ENCODE data around the gene ABHD14A.

Gene ABHD14A

DNA sequence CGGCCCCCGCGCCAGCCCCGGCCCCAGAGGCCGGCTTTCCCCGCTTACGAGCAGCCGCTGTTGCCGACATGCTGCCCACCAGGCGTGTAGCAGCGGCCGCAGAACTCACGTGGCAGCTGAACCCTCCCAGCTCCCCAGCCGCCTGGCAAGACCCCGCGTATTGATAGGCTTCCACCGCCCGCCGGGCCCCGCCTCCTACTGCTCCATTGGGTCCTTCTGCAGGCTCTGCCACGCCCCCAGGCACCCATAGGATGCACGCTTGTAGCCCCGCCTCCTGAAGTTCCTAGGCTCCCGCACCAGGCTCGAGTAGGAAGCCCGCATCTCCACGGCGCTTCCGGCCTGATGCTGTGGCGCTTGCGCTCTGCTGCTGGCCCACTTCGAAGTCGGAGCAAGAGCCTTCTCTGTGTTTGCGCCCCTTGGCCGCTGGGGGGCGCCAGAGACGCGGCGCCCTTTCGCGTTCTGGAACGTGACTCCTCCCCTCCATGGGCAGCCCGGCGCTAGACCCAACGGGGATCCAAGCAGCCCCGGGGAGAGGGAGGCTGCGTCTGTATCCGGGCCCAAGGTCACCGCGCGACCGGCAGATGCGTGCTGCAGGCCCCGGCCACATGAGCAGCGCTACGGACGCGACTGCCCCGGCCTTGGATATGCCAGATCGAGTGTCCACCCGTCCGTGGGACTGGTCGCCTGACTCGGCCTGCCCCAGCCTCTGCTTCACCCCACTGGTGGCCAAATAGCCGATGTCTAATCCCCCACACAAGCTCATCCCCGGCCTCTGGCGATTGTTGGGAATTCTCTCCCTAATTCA lies 32.9 kb upstream of the ABHD14A start, which contains the start of the genes PARP3 and RRP9:
Gene PARP3 (plus strand): TSS at position 566 of the 805 bp plus-strand sequence. CDS start 993 bp downstream, outside the sequence.
Gene RRP9 (minus strand): TSS at position 107 of the 805 bp plus-strand sequence. CDS start 37 bp downstream, at position 70.
- DNase-seq, result peak; percentile 98

DNA sequence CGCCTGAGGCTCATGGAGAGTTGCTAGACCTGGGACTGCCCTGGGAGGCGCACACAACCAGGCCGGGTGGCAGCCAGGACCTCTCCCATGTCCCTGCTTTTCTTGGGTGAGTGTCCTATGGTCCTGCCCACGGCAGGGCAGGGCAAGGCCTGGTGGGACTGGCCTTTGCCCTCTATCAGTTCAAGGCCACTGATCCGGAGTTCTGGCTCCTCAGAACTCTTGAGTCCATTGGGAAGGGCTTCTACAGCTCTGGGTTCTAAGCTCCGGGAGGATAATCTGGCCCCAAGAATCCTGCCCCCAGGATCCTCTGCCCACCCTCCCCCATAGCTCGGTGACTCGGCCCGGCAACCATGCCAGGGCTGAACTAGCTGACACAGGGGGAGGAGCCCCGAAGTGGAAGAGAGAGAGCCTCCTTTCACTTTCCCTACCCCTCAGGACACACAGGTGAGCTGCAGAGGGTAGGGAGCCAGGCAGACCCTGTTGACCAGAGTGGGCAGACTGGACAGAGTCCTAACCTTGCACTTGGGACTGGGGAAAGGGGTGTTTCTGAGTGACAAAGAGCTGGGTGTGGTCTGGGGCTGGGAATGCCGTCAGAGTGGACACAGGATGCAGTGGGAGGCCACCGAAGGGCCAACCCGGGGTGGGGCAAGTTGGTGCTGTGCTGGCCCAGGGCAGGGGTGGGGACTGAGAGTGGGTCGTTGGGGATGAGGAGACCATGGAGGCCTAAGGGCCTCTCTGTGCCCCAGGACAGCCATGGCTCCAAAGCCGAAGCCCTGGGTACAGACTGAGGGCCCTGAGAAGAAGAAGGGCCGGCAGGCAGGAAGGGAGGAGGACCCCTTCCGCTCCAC lies 32.0 kb upstream of the ABHD14A start:
- no peak for DNase-seq

DNA sequence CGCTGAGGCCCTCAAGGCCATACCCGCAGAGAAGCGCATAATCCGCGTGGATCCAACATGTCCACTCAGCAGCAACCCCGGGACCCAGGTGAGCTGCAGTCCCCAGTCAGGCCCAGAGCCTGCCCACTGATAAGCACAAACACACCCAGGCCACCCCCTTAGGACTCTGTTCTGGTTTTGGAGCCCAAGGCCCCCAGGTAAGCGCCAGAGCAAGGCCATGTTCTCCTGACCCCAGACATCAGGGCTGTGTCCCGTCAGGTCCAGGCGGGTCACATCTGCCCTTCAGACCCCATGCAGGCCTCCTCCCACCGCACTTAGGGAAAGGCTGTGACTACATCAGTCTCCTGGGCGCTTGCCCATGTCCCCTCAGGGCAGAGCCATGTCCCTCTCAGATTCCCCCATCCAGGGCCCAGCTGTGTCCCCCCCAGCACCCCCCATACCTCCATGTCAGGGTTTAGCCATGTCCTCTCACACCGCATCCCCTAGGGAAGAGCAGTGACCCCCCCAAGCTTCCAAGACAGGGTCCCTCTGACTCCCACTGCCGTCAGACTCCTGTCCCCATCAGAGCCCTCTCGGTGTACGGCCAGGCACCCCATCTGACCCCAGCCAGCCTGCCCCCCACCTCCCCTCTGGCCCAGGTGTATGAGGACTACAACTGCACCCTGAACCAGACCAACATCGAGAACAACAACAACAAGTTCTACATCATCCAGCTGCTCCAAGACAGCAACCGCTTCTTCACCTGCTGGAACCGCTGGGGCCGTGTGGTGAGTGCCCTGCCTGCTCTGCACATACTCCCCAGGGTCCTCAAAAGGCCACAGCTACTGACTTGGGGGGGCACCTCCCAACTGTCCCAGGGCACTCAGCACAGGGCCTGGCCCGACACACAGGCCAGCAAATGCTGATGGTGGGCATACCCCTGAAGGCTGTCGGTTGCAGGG lies 31.1 kb upstream of the ABHD14A start:
- no peak for DNase-seq

DNA sequence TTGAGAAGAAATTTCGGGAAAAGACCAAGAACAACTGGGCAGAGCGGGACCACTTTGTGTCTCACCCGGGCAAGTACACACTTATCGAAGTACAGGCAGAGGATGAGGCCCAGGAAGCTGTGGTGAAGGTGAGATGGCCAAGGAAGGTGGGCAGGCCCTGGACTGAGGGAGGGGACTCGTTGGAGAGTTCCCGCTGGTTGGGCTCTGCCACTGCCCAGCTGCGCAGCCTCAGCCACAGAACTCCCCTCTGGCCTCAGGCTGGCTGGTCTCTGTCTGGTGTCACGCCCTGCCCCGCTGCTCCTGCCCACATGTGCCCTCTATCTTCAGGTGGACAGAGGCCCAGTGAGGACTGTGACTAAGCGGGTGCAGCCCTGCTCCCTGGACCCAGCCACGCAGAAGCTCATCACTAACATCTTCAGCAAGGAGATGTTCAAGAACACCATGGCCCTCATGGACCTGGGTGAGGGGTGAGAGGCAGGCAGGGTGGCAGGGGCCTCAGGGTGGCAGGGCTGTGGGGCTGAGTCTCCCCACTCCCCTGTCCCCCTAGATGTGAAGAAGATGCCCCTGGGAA lies 30.3 kb upstream of the ABHD14A start:
- DNase-seq, result no peak

DNA sequence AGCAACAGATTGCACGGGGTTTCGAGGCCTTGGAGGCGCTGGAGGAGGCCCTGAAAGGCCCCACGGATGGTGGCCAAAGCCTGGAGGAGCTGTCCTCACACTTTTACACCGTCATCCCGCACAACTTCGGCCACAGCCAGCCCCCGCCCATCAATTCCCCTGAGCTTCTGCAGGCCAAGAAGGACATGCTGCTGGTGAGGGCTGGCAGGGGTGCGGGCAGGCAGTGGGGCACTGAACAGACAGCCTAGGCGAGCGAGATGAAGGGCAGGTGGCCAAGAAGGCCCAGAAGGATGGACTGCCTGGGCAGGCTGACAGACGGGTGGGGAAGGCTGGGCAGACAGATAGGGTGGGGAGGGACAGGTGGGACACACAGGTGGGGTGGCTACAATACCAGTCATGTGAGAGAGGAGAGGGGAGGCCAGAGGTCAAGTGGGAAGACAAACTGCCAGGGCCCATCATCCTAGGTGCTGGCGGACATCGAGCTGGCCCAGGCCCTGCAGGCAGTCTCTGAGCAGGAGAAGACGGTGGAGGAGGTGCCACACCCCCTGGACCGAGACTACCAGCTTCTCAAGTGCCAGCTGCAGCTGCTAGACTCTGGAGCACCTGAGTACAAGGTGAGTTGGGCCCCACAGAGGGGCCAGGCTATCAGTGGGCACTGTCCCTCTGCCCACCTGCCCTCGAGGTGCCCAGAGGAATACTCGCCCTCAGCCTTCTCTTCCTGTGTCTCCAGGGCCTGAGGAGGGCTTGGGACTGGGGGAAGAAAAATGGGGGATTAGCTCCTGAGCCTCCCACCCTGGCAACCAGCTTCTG lies 29.6 kb upstream of the ABHD14A start:
- no peak for DNase-seq

DNA sequence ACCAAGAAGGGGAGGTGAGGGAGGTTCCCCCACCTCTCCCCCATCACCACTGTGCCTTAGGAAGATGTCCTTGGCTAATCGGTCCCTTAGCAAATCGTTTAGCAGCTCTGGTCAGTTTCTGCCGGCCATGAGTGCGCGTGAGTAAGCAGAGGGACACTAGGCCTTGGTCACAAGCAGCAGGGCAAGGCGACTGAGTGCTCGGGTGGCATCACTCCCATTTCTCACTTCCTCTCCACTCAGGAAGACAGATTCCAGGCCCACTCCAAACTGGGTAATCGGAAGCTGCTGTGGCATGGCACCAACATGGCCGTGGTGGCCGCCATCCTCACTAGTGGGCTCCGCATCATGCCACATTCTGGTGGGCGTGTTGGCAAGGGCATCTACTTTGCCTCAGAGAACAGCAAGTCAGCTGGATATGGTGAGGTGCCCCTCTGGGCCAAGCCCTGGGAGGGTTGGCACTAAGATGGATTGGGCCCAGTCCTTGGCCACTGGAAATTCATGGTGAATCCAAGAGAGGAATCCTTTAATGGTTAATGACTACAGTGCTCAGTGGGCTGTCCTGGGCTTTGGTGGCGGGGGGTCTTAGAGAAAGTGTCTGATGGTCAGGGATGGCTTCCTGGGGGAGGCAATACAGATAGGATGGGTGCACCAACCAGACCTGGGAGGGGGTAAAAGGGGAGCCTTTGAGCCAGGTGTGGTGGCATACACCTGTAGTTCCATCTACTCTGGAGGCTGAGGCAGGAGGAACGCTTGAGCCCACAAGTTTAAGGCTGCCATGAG lies 28.7 kb upstream of the ABHD14A start:
- no peak for DNase-seq

DNA sequence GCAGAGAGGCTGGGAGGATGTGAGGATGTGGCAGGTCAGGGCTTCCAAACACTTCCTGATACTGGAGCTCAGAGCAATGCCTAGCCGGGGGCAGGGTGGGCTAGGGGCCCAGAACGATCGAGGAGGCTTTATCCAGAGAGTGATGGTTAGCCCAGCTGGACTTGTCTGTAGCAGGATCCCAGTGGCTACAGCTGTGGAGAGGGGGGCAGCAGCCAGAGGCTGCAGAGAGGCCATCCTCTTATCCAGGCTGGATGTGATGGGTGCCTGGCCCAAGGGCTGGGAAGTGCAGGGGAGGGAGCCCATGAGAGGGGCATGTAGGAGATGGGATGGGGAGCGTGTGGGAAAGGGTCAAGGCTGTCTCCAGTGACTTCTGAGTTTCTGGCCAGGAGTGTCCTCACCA lies 28.1 kb upstream of the ABHD14A start:
- DNase-seq, result no peak

DNA sequence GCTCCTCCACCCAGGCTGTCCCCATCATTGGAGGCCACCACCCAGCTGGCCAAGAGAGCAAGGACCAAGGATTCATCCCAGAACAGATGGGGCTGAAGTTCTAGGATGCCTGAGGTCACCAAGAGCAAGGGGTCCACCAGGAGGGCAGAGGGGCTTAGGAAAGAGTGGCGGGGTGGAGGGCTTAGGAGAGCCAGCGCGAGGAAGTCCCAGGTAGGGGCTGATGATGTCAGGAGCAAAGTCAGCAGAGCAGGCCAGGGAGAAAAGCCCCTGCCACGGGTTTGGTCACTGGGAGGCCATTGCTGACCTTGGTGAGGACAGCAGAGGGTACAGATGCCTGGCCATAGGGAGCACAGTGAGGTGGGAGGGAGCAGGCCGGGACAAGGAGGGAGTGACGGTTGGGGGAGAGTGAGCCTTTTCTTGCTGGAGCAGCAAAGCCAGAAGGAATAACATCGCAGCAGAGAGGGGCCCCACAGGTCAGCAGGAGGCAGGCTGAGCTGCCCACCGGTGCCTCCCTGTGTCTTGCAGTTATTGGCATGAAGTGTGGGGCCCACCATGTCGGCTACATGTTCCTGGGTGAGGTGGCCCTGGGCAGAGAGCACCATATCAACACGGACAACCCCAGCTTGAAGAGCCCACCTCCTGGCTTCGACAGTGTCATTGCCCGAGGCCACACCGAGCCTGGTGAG lies 27.5 kb upstream of the ABHD14A start:
- DNase-seq, result no peak

DNA sequence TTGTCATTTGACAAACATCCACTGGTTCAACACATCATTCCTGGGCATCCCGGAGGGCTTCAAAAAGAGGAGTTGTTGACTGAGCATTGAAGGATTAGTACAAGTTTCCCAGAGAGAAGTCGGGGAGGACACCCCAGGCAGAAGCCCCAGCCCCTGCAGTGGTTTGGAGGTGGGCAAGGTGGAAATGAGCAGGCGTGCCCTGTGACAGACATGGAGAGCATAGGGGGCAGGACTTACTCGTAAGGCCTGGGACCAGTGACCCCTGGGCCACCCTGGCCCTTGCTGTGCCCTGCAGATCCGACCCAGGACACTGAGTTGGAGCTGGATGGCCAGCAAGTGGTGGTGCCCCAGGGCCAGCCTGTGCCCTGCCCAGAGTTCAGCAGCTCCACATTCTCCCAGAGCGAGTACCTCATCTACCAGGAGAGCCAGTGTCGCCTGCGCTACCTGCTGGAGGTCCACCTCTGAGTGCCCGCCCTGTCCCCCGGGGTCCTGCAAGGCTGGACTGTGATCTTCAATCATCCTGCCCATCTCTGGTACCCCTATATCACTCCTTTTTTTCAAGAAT lies 26.8 kb upstream of the ABHD14A start:
- DNase-seq, result no peak

DNA sequence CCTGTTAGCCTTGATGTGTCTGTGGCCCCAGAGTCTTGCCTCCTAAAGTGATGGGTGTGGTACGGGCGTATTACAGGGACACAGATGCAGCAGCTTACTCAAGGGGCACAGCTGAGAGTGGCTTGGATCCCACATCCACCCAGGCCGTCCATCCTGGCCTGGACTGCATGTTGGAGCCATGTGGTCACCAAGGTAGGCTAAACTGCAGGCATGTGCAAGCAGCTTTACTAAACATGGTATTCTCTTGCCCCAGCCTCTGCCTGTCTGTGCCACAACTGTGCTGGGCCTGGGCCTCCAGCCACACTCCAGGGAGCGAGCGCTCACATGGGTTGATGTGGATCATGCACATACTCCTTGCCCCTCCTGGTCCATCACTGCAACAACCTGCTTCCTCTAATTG lies 25.7 kb upstream of the ABHD14A start:
- DNase-seq, result no peak

DNA sequence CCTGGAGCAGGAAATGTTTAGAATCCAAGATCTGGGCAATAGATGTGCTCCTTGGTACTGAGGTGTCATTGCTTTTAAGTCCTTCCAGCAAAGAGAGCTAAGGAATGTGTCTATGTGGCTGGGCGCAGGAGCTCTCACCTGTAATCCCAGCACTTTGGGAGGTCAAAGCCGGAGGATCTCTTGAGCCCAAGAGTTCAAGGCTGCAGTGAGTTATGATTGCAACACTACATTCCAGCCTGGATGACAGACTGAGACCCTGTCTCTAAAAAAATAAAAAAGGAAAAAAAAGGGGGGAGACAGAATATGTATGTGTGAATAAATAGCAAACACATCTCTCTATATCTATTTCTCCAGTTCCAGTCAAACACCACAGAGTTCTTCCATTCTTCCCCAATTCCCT lies 24.0 kb upstream of the ABHD14A start:
- DNase-seq, result no peak

DNA sequence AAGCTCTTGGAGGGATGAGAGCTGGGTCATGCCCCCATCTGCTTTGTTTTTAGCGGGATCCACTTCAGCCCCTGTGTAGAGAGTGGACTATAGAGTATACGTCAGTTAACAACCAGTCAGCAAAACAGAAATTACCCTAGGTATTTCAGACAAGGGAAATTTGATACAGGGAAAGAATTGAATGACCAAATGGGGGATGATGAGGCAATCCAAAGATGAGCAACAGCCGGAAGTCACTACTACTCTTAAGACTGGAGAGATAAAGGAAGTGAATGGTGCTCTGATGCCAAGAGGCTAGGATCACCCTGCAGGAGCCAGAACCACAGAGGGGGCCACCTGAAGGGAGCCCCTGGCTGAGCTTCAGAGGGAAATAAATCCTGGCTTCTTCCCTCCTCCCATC lies 21.4 kb upstream of the ABHD14A start:
- DNase-seq, result no peak

DNA sequence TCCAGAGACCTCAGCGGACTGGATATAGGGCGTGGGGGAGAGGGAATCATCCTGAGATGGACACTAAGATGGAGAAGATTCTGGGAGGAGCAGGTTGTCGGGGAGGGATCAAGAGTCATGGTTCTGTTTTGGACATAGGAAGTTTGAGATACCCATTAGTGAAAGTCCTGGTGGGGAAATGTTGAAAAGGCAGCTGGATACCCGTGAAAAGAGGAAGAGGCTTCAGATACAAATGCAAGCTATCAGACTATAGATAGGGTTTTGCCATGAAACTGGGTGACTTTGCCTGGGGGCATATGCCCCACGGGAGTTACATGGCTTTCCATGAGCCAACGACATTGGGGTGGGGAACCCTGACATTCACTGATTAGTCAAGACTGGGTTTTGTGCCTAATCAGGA lies 20.8 kb upstream of the ABHD14A start:
- no peak for DNase-seq

DNA sequence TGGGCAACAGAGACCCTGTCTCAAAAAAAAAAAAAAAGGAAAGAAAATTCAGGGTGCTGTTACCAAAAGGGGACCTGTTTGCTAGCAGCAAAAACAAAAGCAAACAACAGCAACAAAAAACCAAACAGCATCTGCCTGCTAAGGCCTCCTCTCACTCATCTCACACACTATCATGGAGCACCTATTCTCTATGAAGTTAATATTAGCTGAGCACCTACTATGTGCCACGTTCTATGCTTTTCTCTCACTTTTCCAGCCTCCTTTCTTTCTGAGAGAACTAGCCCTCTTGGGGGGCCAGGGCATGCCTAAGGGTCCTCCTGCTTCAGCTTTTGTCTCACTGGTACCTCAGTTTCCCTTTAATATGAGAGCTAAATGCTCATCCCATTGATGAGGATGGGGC lies 20.2 kb upstream of the ABHD14A start:
- no peak for DNase-seq

DNA sequence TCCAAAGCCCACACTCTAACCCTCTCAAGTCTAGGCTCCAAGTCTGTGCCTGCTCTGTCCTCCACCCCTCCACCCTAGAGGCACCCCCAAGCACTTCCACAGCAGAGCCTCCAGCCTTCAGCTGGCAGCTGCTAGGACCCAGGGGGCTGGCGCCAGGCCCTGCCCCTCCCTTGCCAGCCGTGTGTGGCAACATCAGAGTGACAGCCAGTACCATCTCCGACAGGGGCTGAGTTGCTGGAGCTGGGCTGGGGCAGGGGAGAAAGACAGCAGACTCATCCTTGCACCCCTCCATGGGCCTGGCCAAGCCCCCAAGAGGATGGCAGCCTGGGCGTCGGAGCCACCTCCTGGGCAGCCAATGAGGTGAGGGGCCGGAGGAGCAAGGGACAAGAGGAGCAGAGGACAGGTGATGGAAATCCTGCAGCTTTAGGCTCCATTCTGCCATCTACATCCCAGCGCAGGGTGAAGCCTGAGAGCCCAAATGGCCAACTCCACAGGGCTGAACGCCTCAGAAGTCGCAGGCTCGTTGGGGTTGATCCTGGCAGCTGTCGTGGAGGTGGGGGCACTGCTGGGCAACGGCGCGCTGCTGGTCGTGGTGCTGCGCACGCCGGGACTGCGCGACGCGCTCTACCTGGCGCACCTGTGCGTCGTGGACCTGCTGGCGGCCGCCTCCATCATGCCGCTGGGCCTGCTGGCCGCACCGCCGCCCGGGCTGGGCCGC lies 19.5 kb upstream of the ABHD14A start, which contains the start of gene GPR62:
Gene GPR62 (plus strand): TSS at position 207 of the 718 bp plus-strand sequence. CDS start 272 bp downstream, at position 479.
- DNase-seq, result no peak

DNA sequence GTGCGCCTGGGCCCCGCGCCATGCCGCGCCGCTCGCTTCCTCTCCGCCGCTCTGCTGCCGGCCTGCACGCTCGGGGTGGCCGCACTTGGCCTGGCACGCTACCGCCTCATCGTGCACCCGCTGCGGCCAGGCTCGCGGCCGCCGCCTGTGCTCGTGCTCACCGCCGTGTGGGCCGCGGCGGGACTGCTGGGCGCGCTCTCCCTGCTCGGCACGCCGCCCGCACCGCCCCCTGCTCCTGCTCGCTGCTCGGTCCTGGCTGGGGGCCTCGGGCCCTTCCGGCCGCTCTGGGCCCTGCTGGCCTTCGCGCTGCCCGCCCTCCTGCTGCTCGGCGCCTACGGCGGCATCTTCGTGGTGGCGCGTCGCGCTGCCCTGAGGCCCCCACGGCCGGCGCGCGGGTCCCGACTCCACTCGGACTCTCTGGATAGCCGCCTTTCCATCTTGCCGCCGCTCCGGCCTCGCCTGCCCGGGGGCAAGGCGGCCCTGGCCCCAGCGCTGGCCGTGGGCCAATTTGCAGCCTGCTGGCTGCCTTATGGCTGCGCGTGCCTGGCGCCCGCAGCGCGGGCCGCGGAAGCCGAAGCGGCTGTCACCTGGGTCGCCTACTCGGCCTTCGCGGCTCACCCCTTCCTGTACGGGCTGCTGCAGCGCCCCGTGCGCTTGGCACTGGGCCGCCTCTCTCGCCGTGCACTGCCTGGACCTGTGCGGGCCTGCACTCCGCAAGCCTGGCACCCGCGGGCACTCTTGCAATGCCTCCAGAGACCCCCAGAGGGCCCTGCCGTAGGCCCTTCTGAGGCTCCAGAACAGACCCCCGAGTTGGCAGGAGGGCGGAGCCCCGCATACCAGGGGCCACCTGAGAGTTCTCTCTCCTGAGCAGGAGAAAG lies 18.7 kb upstream of the ABHD14A start:
- peak; percentile 39 for DNase-seq

DNA sequence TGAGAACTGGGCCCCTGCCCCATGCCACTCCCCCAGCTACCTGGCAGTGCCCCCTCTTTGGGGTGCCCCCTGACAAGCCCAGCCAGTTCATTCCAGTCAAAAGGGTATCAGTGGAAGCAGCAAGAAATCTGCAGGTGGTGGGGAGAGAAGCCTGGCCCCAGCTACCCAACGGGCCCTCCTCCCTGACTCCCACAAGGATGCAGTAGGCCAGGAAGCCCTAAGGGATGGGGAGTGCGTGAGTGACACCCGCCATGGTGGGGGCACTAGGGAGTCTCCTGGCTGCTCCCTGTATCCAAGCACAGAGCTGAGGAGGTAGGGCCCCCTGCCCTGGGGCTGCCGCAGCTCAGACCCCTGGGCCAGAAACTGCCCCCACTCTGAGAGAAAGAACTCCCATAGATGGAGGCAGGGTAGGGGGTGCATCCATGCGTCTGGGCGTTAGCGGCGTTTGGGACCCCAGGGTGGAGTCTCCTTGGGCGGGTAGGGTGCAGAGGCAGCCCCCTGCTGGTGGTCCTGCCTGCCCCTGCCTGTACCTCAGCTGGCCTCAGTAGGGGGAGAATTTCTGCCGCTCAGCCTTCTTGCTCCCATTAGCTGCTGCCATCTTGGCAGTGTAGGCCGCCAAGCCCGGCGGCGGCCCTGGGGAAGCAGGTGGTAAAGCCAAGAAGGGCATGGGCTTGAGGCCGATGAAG lies 17.2 kb upstream of the ABHD14A start:
- DNase-seq, result no peak
